ENCODE measurements around the gene MFAP3.
"Not testable (repeated sequence)": the region's sequence is repeated elsewhere in the genome, so short reads cannot be mapped to it uniquely, and the experiment has no call there.

GRCh38 chr5:154069854-154070253, 31.1 kb downstream of the MFAP3 start:
- TF ChIP-seq CTCF, POLR2A, POLR2AphosphoS5 (IDR thresholded peaks at IDR 0.05): not testable (repeated sequence)
